Trophoblast cell (in vitro differentiated cells and primary cell): ENCODE data around the gene APC.
"Not testable (repeated sequence)": the region's sequence is repeated elsewhere in the genome, so short reads cannot be mapped to it uniquely, and the experiment has no call there.

Experiments used
- DNase-seq, 2 donors: peaks; one replicate each; pipeline ENCODE4 v3.0.0-alpha.2; 2016
- H2AFZ ChIP-seq: 2 replicates; pipeline ENCODE4 v1.6.1; 2013; ENCODE audit warnings: low read length, moderate library complexity, mild to moderate bottlenecking; ENCODE audit not compliant: insufficient read depth, poor library complexity
- H2AK5ac ChIP-seq: 2 replicates; pipeline ENCODE4 v1.6.1; 2013; ENCODE audit warnings: mild to moderate bottlenecking, low read length
- H2BK120ac ChIP-seq: 2 replicates; pipeline ENCODE4 v1.6.1; 2013; ENCODE audit warnings: low read length, mild to moderate bottlenecking, moderate library complexity; ENCODE audit not compliant: insufficient read depth, poor library complexity
- H2BK12ac ChIP-seq: 2 replicates; pipeline ENCODE4 v1.6.1; 2013; ENCODE audit warnings: mild to moderate bottlenecking, low read length, moderate library complexity
- H2BK5ac ChIP-seq: 2 replicates; pipeline ENCODE4 v1.6.1; 2013; ENCODE audit warnings: low read length, low read depth, moderate library complexity, mild to moderate bottlenecking; ENCODE audit not compliant: poor library complexity
- H3K14ac ChIP-seq: 2 replicates; pipeline ENCODE4 v1.6.1; 2013; ENCODE audit warnings: mild to moderate bottlenecking, low read length
- H3K18ac ChIP-seq: 2 replicates; pipeline ENCODE4 v1.6.1; 2013; ENCODE audit warnings: mild to moderate bottlenecking, low read length
- H3K23ac ChIP-seq: 2 replicates; pipeline ENCODE4 v1.6.1; 2013; ENCODE audit warnings: low read length
- H3K27ac ChIP-seq: 2 replicates; pipeline ENCODE4 v1.5.1; 2013; ENCODE audit warnings: low read depth, mild to moderate bottlenecking, inconsistent platforms, low read length, moderate library complexity
- H3K27me3 ChIP-seq: 2 replicates; pipeline ENCODE4 v1.6.1; 2013; ENCODE audit warnings: inconsistent platforms, mild to moderate bottlenecking, low read length, moderate library complexity; ENCODE audit not compliant: insufficient read depth
- H3K36me3 ChIP-seq, 2 experiments: 1 replicate in 1 of 2; 2 replicates in 1 of 2; pipeline ENCODE4 v1.6.1; 2013; ENCODE audit warnings: low read length in 2 of 2, mild to moderate bottlenecking in 2 of 2, moderate library complexity in 1 of 2; ENCODE audit not compliant: insufficient read depth in 2 of 2, control insufficient read depth in 1 of 2
- H3K4ac ChIP-seq: 2 replicates; pipeline ENCODE4 v1.6.1; 2013; ENCODE audit warnings: low read depth, mild to moderate bottlenecking, low read length, moderate library complexity
- H3K4me1 ChIP-seq, 2 experiments: 1 replicate in 1 of 2; 2 replicates in 1 of 2; pipeline ENCODE4 v1.6.1; 2013; ENCODE audit warnings: low read length in 2 of 2, mild to moderate bottlenecking in 2 of 2, moderate library complexity in 1 of 2; ENCODE audit not compliant: insufficient read depth in 2 of 2, control insufficient read depth in 1 of 2
- H3K4me2 ChIP-seq: 2 replicates; pipeline ENCODE4 v1.6.1; 2013; ENCODE audit warnings: inconsistent platforms, mild to moderate bottlenecking, low read length, moderate library complexity
- H3K4me3 ChIP-seq: 2 replicates; pipeline ENCODE4 v1.5.1; 2013; ENCODE audit warnings: mild to moderate bottlenecking, low read depth, low read length, inconsistent platforms
- H3K79me1 ChIP-seq: one replicate; pipeline ENCODE4 v1.6.1; 2013; ENCODE audit warnings: low read length
- H3K79me2 ChIP-seq: 2 replicates; pipeline ENCODE4 v1.6.1; 2013; ENCODE audit warnings: low read length, mild to moderate bottlenecking; ENCODE audit not compliant: control insufficient read depth, insufficient read depth, poor library complexity
- H3K9ac ChIP-seq: 2 replicates; pipeline ENCODE4 v1.6.1; 2013; ENCODE audit warnings: mild to moderate bottlenecking, low read length
- H3K9me3 ChIP-seq: 2 replicates; pipeline ENCODE4 v1.6.1; 2013; ENCODE audit warnings: low read depth, mild to moderate bottlenecking, control low read depth, inconsistent platforms, low read length; ENCODE audit not compliant: insufficient read depth
- H4K12ac ChIP-seq: 2 replicates; pipeline ENCODE4 v1.6.1; 2013; ENCODE audit warnings: low read depth, mild to moderate bottlenecking, low read length, moderate library complexity
- H4K8ac ChIP-seq: 2 replicates; pipeline ENCODE4 v1.6.1; 2013; ENCODE audit warnings: low read depth, mild to moderate bottlenecking, low read length, moderate library complexity
- H4K91ac ChIP-seq: one replicate; pipeline ENCODE4 v1.6.1; 2013; ENCODE audit warnings: low read depth, mild to moderate bottlenecking, low read length, moderate library complexity
- WGBS: extraction: QIAGEN DNeasy Blood & Tissue Kit; methylation state at CpG from one replicate; pipeline ENCODE4 v1.1.7; 2013; ENCODE audit warnings: missing lambda C conversion rate; ENCODE audit not compliant: insufficient read length, insufficient coverage; ENCODE audit errors: extremely low coverage; 5-methylcytosine and 5-hydroxymethylcytosine counted together

Gene APC

DNA sequence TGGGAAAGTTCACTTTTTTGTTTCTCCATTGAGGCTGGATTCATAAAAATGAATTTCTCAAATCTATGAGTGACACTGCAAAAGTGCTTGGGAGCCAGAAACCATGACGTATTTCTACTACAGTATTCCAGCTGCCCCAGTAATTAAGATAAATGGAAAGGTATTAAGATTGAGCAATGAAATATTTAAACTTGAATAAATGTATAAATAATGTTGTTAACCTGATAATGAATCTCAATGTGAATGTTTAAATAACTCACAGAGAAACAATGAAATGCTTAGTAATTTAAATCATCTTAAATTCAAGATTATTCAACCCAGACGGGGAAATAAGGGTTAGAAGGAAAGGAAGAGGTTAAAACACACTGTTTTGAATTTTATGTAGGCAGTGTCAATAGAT is 112.2 kb downstream of the APC start:
- H4K8ac ChIP-seq, result no peak overlapping the region
- H2BK12ac ChIP-seq, result no peak overlapping the region
- no peak overlapping the region for H3K18ac ChIP-seq
- no peaks in the 10 kb centered on the region for H3K9me3 ChIP-seq
- H3K4ac ChIP-seq, result no peak overlapping the region
- H3K79me1 ChIP-seq, result no peaks in the 10 kb centered on the region
- no peak overlapping the region for H2BK5ac ChIP-seq
- H2AFZ ChIP-seq, result no peak overlapping the region
- H3K4me2 ChIP-seq, result no peak overlapping the region
- no peak overlapping the region for H2BK120ac ChIP-seq
- H3K36me3 ChIP-seq, result no peaks in the 10 kb centered on the region
- no peak overlapping the region for H4K91ac ChIP-seq
- no peaks in the 10 kb centered on the region for H3K4me1 ChIP-seq
- no peak overlapping the region for H3K14ac ChIP-seq
- H3K27ac ChIP-seq, result no peak overlapping the region
- no CpG with 5 or more reads among the region's 2 CpGs for WGBS
- no peak overlapping the region for H2AK5ac ChIP-seq
- no peak overlapping the region for H4K12ac ChIP-seq
- no peak for DNase-seq
- no peak overlapping the region for H3K23ac ChIP-seq
- no peak overlapping the region for H3K9ac ChIP-seq
- no peaks in the 10 kb centered on the region for H3K79me2 ChIP-seq
- no peak overlapping the region for H3K4me3 ChIP-seq
- H3K27me3 ChIP-seq, result no peaks in the 10 kb centered on the region

DNA sequence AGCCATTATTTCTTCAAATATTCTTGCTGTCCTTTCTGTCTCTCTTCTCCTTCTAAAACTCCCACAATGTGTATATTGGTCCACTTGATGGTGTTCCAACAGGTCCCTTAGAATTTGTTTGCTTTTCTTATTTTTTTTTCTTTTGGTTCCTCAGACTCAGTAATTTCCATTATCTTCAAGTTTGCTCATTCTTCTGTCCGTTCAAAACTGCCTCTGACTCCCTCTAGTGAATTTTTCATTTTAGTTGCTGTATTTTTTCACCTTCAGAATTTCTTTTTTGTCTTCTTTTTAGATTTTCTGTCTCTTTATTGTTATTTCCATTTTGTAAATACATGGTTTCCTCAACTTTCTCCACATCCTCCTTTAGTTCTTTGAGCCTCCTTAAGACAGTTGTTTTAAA is 117.0 kb downstream of the APC start:
- Histone ChIP-seq H3K79me2 (no peaks in the 10 kb centered on the region), H3K27ac (no peak overlapping the region), H3K4me3 (no peak overlapping the region), H2AK5ac (no peak overlapping the region), H3K36me3 (no peaks in the 10 kb centered on the region), H2BK12ac (no peak overlapping the region), H3K4me1 (no peaks in the 10 kb centered on the region), H4K8ac (no peak overlapping the region), H3K27me3 (no peaks in the 10 kb centered on the region), H4K91ac (no peak overlapping the region), H4K12ac (no peak overlapping the region), H2AFZ (no peak overlapping the region), H3K79me1 (no peaks in the 10 kb centered on the region), H2BK120ac (no peak overlapping the region), H2BK5ac (no peak overlapping the region), H3K4ac (no peak overlapping the region), H3K9me3 (no peaks in the 10 kb centered on the region), H3K23ac (no peak overlapping the region), H3K18ac (no peak overlapping the region), H3K4me2 (no peak overlapping the region), H3K14ac (no peak overlapping the region), H3K9ac (no peak overlapping the region)
- DNase-seq, result no peak
- WGBS, result no CpG with 5 or more reads among the region's 1 CpG

DNA sequence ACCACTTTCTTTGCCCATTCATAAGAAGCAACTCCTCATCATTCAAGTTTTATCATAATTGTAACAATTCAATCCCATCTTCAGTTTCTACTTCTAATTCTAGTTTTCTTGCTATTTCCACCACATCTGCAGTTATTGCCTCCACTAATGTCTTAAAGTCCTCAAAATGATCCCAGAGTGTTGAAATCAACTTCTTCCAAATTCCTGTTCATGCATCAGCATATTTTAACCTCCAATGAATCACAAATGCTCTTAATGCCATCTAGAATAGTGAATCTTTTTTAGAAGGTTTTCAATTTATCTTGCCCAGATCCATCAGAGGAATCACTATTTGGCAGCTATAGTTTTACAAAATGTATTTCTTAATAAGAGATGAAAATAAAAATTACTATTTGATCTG is 120.2 kb downstream of the APC start:
- H4K91ac ChIP-seq, result no peak overlapping the region
- DNase-seq, result no peak

GRCh38 chr5:112860571-112860928 is 122.9 kb downstream of the APC start:
- not testable (repeated sequence) for H3K9me3 ChIP-seq, H2BK12ac ChIP-seq, H3K27me3 ChIP-seq, H3K4me3 ChIP-seq, H2BK120ac ChIP-seq, H3K18ac ChIP-seq, H2BK5ac ChIP-seq, H3K4ac ChIP-seq, H3K79me1 ChIP-seq, H3K4me1 ChIP-seq, H3K23ac ChIP-seq, DNase-seq, H2AK5ac ChIP-seq
- peak overlapping the region; percentile 77 for H3K4me2 ChIP-seq
- WGBS, result no CpG with 5 or more reads among the region's 11 CpGs
- H4K8ac ChIP-seq, result peak overlapping the region; percentile 96
- peak overlapping the region; percentile 28 for H4K91ac ChIP-seq
- peak overlapping the region; percentile 24 for H3K9ac ChIP-seq
- H3K27ac ChIP-seq, result peak overlapping the region; percentile 29
- H3K36me3 ChIP-seq, result peaks cover 10 to 12% of the 10 kb centered on the region in 2 experiments
- peak overlapping the region; percentile 72 for H3K14ac ChIP-seq
- H3K79me2 ChIP-seq, result peaks cover 11% of the 10 kb centered on the region
- peak overlapping the region; percentile 94 for H2AFZ ChIP-seq
- H4K12ac ChIP-seq, result peak overlapping the region; percentile 89

More for the DNA sequence above, 120.2 kb downstream of the APC start:
- no peak overlapping the region for H3K4me3 ChIP-seq
- no peak overlapping the region for H3K27ac ChIP-seq
- no peak overlapping the region for H4K12ac ChIP-seq
- H3K9ac ChIP-seq, result no peak overlapping the region
- no peaks in the 10 kb centered on the region for H3K27me3 ChIP-seq
- H3K4me2 ChIP-seq, result no peak overlapping the region
- no peak overlapping the region for H2BK12ac ChIP-seq
- no peak overlapping the region for H3K18ac ChIP-seq
- no peak overlapping the region for H3K4ac ChIP-seq
- H2BK5ac ChIP-seq, result no peak overlapping the region
- peaks cover 6% of the 10 kb centered on the region for H3K79me1 ChIP-seq
- peaks cover 6% of the 10 kb centered on the region in 2 experiments for H3K4me1 ChIP-seq
- no peaks in the 10 kb centered on the region for H3K9me3 ChIP-seq
- no peak overlapping the region for H2AK5ac ChIP-seq
- H3K14ac ChIP-seq, result no peak overlapping the region
- H3K79me2 ChIP-seq, result peaks cover 11% of the 10 kb centered on the region
- H3K23ac ChIP-seq, result no peak overlapping the region
- no peak overlapping the region for H4K8ac ChIP-seq
- no peak overlapping the region for H2AFZ ChIP-seq
- H3K36me3 ChIP-seq, result peaks cover 2 to 3% of the 10 kb centered on the region in 2 experiments
- H2BK120ac ChIP-seq, result no peak overlapping the region
